Bronchial epithelial cell (primary cell): Measurements from ENCODE around the gene FRY. TPM values are rescaled to one million over a fixed set of nuclear protein-coding genes. Genes with fewer than 3 reads are reported as not detected.

Source experiments
- DNase-seq: peaks from one replicate; pipeline ENCODE4 v3.0.0-alpha.2; 2010; ENCODE audit warnings: low read depth
- FAIRE-seq: peaks from 2 replicates; lab custom pipeline; 2011; peaks lifted over from hg19 to GRCh38; lab: Jason Lieb, UNC
- H3K27me3 ChIP-seq: 2 replicates; pipeline ENCODE4 v1.5.1; 2011; ENCODE audit warnings: low read length; ENCODE audit not compliant: control insufficient read depth, insufficient read depth
- H3K36me3 ChIP-seq: 2 replicates; pipeline ENCODE4 v1.5.1; 2011; ENCODE audit warnings: low read length; ENCODE audit not compliant: control insufficient read depth, insufficient read depth
- H3K4me3 ChIP-seq: 2 replicates; pipeline ENCODE4 v1.5.1; 2011; ENCODE audit warnings: mild to moderate bottlenecking, low read depth, low read length, control low read depth
- CTCF ChIP-seq: IDR thresholded peaks from 2 replicates; pipeline ENCODE4 v1.5.1; 2011; ENCODE audit warnings: mild to moderate bottlenecking, moderate library complexity, low read length, control low read depth, inconsistent platforms; ENCODE audit not compliant: insufficient read depth, severe bottlenecking
- total RNA-seq: library from RNA; depleted of rRNA; stranded (reverse); fragments of >200 nt; gene quantifications from 2 replicates; pipeline ENCODE4 v1.2.1, GENCODE V29; 2014

FRY gene
- total RNA-seq, 1 donor from 2014 or later: 0.79 TPM

- Histone ChIP-seq H3K27me3 (no peaks in the 10 kb centered on the region), H3K36me3 (no peaks in the 10 kb centered on the region), H3K4me3 (no peak overlapping the region)
- DNase-seq (no peak), FAIRE-seq (no peak)
- TF ChIP-seq CTCF: no peak
Measured at GRCh38 chr13:32347651-32348050, 316.1 kb downstream of the FRY start.
